GM19463 (cell line): Measurements from ENCODE around the gene CMKLR1.

ENCODE experiments used
- ATAC-seq: cut with Tn5 transposase; IDR thresholded peaks from one replicate; pipeline ENCODE4 v1.9.1; 2021; ENCODE audit warnings: mild to moderate bottlenecking, moderate library complexity; ENCODE audit not compliant: unreplicated experiment

The CMKLR1 gene

DNA sequence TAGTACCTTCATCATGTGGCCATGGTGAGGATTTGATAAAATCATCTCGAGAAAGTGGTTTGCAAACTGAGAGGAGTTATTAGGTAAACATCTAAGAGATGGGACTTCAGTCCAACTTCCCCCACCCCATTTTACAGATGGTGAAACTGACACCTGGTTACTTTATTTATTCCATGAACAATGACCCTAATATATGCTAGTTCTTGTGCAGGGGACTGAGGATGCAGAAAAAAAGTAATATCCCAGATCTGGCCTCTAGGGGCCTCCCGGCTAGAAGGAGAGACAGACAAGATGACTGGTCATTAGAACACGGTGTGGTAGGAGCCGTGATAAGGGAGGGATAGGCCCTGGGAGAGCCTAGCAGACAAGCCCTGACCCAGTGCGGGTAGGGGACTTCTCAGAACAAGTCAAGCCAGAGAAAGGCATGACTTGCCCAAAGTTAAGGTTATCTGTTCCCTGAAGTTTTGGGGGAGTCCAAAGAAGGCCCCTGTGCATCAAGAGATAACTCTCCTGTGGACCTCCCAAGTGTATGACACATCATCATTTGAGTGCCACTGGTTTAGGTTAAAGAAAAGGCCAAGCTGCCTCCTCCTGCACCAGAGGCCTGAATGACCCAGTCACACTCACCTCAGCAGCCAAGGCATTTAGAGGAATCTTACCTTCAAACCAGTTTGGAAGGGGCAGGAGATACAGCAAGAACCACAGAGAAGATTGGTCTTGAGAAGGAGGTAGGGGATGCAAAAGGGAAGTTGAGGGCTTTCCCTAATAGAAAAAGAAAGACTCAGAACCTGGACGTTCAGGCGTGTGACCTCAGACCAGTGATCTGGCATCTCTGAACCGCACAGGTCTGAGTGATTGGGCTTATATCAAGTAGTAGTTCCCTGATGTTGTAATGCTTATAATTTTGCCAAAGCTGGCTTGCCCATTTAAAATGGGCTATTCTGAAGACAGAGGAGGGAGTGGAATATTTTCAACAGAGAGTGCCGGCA, 1.6 kb downstream of the CMKLR1 start:
- peak; percentile 39 for ATAC-seq

GRCh38 chr12:108335349-108336119, 3.6 kb downstream of the CMKLR1 start:
- peak; percentile 52 for ATAC-seq

GRCh38 chr12:108333898-108334699, 5.0 kb downstream of the CMKLR1 start:
- ATAC-seq = peak; percentile 54

DNA sequence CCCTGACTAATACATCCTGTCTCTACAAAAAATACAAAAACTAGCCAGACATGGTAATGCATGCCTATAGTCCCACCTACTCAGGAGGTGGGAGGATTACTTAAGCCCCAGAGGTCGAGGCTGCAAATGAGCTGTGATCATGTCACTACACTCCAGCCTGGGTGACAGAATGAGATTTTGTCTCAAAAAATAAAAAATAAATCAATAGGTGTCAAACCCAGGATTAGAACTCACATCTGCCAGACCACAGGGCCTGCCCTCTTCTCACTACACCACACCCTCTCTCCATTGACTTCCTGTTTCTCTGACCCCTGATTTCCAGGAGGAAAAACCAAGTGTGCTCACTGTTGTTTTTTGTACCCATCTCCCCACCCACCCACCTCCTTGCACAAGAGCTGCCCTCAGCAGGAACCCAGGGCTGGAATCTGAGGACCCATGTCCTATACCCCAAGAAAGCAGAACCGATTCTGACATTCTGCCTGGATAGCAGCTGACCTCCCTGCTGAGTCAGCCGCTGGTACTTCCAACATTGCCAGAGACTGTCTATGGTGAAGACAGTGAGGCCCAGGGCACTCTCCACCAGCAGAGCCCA, 6.2 kb downstream of the CMKLR1 start:
- ATAC-seq = no peak

- ATAC-seq = no peak
These were observed 10.7 kb downstream of the CMKLR1 start for GRCh38 chr12:108328420-108328819.

- no peak for ATAC-seq
These were observed 11.3 kb downstream of the CMKLR1 start for GRCh38 chr12:108327621-108328344.

DNA sequence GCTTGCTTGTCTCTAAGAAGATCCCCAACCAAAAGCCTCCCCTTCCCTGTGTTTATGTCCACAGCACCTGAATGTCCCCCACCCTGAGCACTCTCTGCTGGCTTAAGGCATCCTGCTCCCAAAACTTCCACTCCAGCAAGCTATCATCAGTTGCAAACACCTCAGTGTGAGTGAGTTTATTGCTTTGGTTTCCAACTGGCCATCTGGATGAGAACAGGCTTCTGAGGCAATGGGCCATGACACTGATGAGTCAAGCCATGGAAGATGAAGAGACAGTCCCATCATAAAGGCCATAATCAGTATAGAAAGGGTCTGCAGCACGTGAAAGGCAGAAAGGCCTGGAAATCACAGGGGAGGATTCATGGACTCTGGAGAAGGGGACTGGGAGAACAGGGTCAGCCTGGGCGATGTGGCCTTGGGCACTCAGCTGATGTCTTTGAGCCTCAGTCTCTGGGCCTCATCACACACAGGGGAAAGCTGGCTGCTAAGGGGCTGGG, 12.8 kb downstream of the CMKLR1 start:
- ATAC-seq = no peak

DNA sequence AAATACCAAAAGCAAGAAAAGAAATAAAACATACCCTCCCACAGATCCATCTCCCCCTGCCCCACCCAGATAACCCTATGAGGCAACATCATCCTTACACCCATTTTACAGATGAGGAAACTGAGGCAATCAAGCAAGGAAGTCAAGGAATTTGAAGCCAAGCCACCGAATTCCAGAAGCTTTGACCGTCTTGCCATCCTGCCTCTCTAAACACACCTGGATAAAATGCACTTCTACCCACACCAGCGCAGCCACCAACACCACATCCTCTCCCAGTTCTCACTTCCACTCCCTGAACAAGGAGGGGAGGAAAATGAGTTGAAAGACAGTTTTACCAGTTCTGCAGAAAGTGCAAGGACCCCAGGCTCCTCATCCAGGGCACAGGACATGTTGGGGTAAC, 13.6 kb downstream of the CMKLR1 start:
- ATAC-seq = no peak

DNA sequence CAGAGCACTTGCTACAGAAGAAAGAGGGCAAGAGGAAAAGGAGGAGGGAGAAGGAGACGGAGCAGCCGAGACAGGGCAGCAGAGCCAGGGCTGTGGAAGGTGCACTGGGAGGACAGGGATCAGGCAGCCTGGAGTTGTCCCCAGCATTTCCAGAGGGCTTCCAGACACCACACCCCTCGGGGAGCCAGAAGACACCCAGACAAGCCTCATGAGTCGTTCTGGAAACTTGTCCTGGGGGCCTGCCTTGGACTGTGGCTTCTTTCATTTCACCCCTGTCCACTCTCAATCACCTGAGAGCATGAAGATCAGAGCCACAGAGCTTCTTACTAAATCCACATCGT, 14.1 kb downstream of the CMKLR1 start:
- ATAC-seq = no peak

GRCh38 chr12:108324351-108325017, 14.6 kb downstream of the CMKLR1 start:
- ATAC-seq = no peak

DNA sequence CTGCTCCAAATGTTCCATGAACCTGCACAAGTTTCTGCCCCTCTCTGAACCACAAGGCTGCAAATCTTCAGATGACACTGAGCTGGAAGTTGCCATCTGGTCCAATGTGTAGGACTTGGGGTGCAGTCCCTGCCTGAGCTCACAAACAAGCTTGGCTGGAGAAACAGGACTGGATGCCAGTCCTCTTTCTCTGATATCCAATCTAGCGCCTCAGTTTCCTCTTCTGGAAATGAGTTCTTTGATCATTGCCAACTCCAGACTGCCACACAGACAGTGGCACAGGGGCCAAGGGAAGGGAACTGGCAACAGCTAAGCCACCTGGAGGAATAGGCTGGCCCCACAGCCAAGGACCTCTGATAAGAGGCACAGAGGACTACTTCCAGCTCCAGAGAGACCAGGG, 15.5 kb downstream of the CMKLR1 start:
- no peak for ATAC-seq

- no peak for ATAC-seq
These were observed 16.1 kb downstream of the CMKLR1 start for GRCh38 chr12:108322998-108323397.

DNA sequence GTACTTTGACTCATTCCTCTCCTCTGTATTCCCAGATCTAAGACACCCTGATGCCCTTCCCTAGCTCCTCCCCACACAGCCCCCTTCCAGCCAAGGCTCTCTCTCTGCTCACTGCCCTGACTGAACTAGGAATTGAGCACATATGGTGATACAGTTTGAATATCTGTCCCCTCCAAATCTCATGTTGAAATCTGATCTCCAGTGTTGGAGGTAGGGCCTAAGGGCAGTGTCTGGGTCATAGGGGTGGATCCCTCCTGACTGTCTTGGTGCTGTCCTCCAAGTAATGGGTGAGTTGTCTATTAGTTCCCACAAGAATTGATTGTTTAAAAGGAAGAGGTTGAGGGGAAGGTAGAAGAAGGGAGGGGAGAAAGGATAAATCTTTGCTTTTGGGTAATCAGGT, 17.4 kb downstream of the CMKLR1 start:
- ATAC-seq = no peak

GRCh38 chr12:108320507-108321293, 18.4 kb downstream of the CMKLR1 start:
- peak; percentile 55 for ATAC-seq

GRCh38 chr12:108319277-108320234, 19.6 kb downstream of the CMKLR1 start:
- no peak for ATAC-seq

GRCh38 chr12:108318472-108319275, 20.4 kb downstream of the CMKLR1 start:
- ATAC-seq = no peak
